Middle frontal gyrus (tissue), 1 donor: ENCODE results near the gene AHCYL1.
"Not testable (repeated sequence)": the region's sequence is repeated elsewhere in the genome, so short reads cannot be mapped to it uniquely, and the experiment has no call there.

Source experiments
- DNase-seq: peaks from one replicate; pipeline ENCODE4 v3.0.0-alpha.2; 2015; ENCODE audit warnings: low spot score; ENCODE audit errors: extremely low spot score

The AHCYL1 gene

GRCh38 chr1:109997204-109997866, 12.8 kb downstream of the AHCYL1 start:
- no peak for DNase-seq

DNA sequence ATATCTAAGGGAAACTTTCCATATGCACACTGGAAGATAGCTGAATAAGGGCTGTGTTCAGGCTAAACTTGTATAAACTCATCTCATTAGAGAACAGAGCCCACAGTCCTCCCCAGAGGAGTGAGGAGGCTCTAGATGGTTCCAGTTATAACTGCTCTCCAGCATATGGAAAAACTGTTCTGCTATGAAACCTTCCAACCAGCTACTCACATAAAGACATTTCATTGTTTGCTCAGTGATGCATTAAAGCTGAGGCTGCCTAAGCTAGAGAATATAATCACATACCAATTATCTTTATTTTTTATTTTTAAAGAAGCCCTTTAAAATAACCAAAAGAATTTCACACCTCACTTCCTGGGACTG, 13.3 kb downstream of the AHCYL1 start:
- no peak for DNase-seq

GRCh38 chr1:110002695-110003094, 18.1 kb downstream of the AHCYL1 start:
- no peak for DNase-seq

- no peak for DNase-seq
Measured at GRCh38 chr1:110003747-110004428, 19.3 kb downstream of the AHCYL1 start.

DNA sequence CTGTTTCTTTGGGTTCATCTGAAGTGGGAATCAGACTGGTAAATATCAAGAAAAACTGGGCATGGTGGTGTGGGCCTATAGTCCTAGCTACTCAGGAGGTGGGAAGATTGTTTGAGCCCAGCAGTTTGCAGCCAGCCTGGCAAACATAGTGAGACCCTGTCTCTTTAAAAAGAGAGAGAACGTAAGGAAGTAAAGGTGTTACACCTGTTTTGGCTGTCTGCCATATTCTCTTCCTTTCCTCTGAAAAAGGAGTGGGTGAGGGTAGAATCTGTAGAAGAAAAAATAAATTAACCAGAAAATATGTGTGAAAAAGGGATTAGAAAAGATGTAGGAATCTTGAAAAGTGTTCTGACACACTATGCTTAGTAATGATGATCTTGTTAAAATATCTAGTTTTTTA, 20.0 kb downstream of the AHCYL1 start:
- DNase-seq, result no peak

DNA sequence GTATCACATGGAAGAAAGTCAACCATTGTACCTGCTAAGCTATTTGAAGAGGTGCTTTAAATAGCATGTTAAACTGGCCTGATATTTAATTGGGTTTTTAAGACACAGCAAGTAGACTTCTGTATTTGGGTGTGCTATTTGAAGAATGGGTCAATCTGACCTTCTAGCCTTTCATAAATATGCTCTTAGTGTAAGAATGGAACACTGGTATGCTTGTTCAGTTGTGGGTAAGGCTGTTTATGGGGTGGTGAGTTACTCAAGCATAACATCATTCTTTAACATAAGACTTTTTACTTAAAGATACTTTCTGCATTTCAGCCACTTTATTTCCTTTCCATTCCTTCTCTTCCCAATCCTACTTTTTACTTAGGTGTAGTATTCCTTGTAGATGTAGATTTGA, 21.4 kb downstream of the AHCYL1 start:
- DNase-seq, result no peak

DNA sequence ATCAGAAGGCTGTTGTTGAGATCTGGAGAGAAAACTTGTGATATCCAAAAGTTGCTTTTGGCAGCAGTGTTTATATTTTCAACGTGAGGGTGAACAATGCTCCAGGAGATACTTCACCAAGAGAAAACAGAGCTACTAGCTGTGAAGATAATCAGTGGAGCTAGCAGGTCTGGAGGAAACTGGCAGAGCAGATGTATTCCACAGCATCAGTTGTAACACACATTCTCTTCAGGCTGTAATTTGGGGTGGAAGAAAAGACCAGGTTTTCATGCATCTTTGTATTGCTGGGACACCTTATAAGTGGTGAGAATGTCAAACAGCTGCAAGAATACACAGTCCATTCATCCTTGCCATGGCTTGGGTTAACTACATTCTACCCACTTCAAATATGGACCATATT, 22.0 kb downstream of the AHCYL1 start:
- no peak for DNase-seq

DNA sequence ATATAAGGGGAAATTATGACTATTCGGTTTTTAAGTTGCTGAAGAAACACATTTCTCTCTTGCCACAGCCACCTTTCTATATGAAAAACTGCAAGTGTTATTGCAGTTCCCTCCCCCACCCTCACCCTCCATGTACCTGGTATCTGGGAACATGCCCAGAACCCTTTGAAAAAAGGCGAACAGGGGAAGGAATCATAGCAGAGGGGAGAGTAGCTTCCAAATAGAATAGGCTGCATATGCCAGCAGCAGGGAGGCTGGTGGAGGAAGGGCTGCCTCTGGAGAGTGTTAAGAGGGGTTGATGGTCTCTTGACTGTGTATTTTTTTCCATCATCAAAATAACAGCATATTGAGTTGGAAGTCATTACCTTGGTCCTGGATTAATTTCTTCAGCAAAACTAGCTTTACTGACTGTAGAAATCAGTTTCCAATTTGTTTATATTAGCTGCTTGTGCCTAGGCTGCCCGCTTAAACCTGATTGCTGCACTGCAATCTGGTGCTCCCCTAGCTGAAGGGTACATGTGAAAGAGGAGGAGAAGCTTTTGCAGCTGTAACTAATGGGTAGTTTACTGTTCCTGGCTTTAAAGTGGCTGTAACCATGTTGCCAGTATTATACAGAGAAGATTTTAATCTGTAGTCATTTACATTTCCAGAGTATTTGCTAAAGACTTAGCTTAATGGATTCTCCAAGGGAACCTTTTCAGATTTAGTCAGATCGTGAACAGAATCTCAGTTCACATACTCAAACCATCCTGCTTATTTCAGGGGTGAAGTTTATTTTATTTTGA, 22.7 kb downstream of the AHCYL1 start:
- DNase-seq, result no peak

DNA sequence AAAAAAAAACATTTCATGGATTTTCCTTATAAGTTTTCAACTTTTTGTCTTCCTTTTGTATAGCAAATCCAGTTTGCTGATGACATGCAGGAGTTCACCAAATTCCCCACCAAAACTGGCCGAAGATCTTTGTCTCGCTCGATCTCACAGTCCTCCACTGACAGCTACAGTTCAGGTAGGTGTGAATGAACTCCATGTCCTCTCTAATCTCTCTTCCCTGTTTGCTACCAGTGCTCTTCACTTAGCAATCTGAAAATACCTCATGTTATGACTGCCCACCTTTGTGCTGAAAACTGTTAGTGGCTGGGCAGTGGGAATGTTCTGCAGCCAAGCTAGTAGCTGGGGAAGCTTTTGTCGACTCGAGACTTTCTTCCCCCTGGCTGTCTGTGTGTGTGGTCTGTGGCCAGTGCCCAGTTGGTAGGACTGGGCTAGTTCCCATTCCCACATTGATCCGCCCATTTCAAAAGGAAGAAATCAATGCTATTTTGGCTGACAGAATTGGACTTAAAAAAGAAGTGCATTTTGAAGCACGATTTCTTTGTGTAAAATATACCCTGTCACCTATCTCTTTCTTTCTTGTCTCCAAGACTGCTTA, 24.5 kb downstream of the AHCYL1 start:
- DNase-seq, result no peak

- no peak for DNase-seq
Measured at GRCh38 chr1:110011527-110012041, 27.0 kb downstream of the AHCYL1 start.

DNA sequence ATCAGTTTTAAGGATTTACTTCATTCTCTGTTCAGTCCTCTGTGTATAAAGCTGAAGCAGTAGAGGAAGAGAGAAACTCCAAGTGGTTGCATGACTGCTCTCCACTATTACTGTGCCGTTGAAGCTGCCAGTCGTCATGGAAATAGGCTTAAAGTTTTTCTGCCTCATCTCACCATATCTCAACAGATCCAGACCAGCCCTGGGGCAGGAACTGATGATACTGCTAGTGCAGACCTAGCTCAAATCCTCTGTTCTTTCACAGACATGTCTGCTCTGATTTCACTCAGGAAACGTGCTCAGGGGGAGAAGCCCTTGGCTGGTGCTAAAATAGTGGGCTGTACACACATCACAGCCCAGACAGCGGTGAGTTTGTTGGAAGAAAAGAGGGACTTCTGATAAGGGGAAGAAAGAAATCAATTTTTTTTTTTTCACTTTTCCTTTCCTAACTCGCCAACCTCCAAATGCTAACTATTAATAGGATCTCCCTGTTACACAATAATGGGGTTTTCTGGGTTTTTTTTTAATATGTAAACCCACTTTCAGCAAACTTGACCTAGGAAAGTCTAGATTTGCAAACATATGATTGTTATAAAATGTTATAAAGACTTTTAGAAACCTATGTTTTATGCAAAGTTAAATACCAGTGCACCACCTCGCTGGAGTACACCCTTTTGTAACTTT, 27.7 kb downstream of the AHCYL1 start:
- DNase-seq, result no peak

- no peak for DNase-seq
Measured at GRCh38 chr1:110017792-110018191, 33.2 kb downstream of the AHCYL1 start.

DNA sequence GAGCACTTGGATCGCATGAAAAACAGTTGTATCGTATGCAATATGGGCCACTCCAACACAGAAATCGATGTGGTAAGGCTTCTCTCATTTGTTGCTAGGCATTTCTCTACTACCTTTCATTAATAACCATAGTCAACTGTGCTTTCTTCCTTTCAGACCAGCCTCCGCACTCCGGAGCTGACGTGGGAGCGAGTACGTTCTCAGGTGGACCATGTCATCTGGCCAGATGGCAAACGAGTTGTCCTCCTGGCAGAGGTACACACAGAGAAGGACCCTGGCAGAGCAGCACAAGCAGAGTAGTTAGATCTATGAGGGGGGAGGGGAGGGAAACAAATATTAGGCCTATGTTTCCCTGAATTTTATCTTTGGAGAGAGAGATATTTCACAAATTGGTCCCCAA, 33.8 kb downstream of the AHCYL1 start:
- DNase-seq, result no peak

- no peak for DNase-seq
Measured at GRCh38 chr1:110019770-110020169, 35.2 kb downstream of the AHCYL1 start.

GRCh38 chr1:110021285-110021684, 36.7 kb downstream of the AHCYL1 start:
- DNase-seq, result no peak

GRCh38 chr1:110024613-110025012, 40.0 kb downstream of the AHCYL1 start:
- no peak for DNase-seq

DNA sequence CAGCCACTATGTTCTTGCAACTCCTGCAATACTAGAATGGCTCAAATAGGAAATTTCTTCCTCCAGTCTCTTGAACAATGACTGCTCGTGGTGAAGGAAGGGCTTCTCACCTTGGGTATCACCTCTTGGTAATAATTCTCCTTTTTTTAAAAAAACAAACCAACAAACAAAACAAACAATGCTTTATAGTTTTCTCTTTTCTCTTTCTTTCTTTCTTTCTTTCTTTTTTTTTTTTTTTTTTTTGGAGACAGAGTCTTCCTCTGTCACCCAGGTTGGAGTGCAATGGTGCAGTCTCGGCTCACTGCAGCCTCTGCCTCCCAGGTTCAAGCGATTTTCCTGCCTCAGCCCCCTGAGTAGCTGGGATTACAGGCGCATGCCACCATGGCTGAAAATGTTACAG, 46.1 kb downstream of the AHCYL1 start:
- not testable (repeated sequence) for DNase-seq

- no peak for DNase-seq
Measured at GRCh38 chr1:110032327-110032726, 47.8 kb downstream of the AHCYL1 start.

GRCh38 chr1:110033421-110033820, 48.9 kb downstream of the AHCYL1 start:
- DNase-seq, result no peak

- no peak for DNase-seq
Measured at GRCh38 chr1:110034040-110034450, 49.5 kb downstream of the AHCYL1 start.
